ENCODE data around the gene SERINC4.

Gene SERINC4

GRCh38 chr15:43793647-43794046 is 6.4 kb downstream of the SERINC4 start:
- TF ChIP-seq CTCF (conservative IDR thresholded peaks at IDR 0.05; ENCODE audit: low read depth, low read length): no peak
- peak overlapping the region; percentile 99 for H3K4me3 ChIP-seq (ENCODE audit: low read length)
- DNase-seq (ENCODE audit: low read depth): no peak

- H3K4me3 ChIP-seq (ENCODE audit: low read length): peak overlapping the region; percentile 99
- DNase-seq (ENCODE audit: low read depth): no peak
- no peak for TF ChIP-seq CTCF (conservative IDR thresholded peaks at IDR 0.05; ENCODE audit: low read depth, low read length)
These were observed 7.1 kb downstream of the SERINC4 start for GRCh38 chr15:43792761-43793476.

GRCh38 chr15:43791993-43792760 is 7.8 kb downstream of the SERINC4 start, which contains the start of gene SERF2:
Gene SERF2, plus strand, starts transcription at chr15:43792320. Its CDS starts 57 bp downstream, at chr15:43792377.
- peak; percentile 98 for DNase-seq (ENCODE audit: low read depth)
- peak within 1 kb of the TSS; percentile 99 for H3K4me3 ChIP-seq (ENCODE audit: low read length)
- no peak for TF ChIP-seq CTCF (conservative IDR thresholded peaks at IDR 0.05; ENCODE audit: low read depth, low read length)

- no peak overlapping the region for H3K4me3 ChIP-seq (ENCODE audit: low read length)
- TF ChIP-seq CTCF (conservative IDR thresholded peaks at IDR 0.05; ENCODE audit: low read depth, low read length): no peak
- no peak for DNase-seq (ENCODE audit: low read depth)
These were observed 10.6 kb downstream of the SERINC4 start for GRCh38 chr15:43789409-43789808.

GRCh38 chr15:43779016-43779415 is 21.0 kb downstream of the SERINC4 start:
- no peak for DNase-seq (ENCODE audit: low read depth)
- H3K4me3 ChIP-seq (ENCODE audit: low read length): no peak overlapping the region
- no peak for TF ChIP-seq CTCF (conservative IDR thresholded peaks at IDR 0.05; ENCODE audit: low read depth, low read length)

- TF ChIP-seq CTCF (conservative IDR thresholded peaks at IDR 0.05; ENCODE audit: low read depth, low read length): peak; percentile 80
- no peak for DNase-seq (ENCODE audit: low read depth)
- H3K4me3 ChIP-seq (ENCODE audit: low read length): peak overlapping the region; percentile 55
These were observed 22.6 kb downstream of the SERINC4 start for GRCh38 chr15:43777267-43777914.
